LNCAP (cell line): ENCODE data around the gene RAB3IL1.

Source experiments
- CTCF ChIP-seq: fragments of 450-650 bp; IDR thresholded peaks from 2 replicates; pipeline ENCODE4 v1.5.1; 2017; ENCODE audit warnings: mild to moderate bottlenecking

The RAB3IL1 gene

GRCh38 chr11:61926235-61926634, 8.9 kb upstream of the RAB3IL1 start:
- no peak for TF ChIP-seq CTCF

GRCh38 chr11:61925736-61926135, 8.4 kb upstream of the RAB3IL1 start:
- TF ChIP-seq CTCF = no peak

- TF ChIP-seq CTCF = no peak
These were observed 6.7 kb upstream of the RAB3IL1 start for GRCh38 chr11:61924064-61924455.

- no peak for TF ChIP-seq CTCF
These were observed 6.0 kb upstream of the RAB3IL1 start for GRCh38 chr11:61923166-61924063.

GRCh38 chr11:61922539-61922938, 5.2 kb upstream of the RAB3IL1 start:
- no peak for TF ChIP-seq CTCF

- no peak for TF ChIP-seq CTCF
These were observed 4.1 kb upstream of the RAB3IL1 start for GRCh38 chr11:61921446-61921845.

- no peak for TF ChIP-seq CTCF
These were observed 2.6 kb upstream of the RAB3IL1 start for GRCh38 chr11:61919705-61920631.
